ENCODE measurements around the gene INTS2.
A peak's percentile ranks its signal among the peaks of the same experiment; 100 is the strongest.

Gene INTS2, protein sequence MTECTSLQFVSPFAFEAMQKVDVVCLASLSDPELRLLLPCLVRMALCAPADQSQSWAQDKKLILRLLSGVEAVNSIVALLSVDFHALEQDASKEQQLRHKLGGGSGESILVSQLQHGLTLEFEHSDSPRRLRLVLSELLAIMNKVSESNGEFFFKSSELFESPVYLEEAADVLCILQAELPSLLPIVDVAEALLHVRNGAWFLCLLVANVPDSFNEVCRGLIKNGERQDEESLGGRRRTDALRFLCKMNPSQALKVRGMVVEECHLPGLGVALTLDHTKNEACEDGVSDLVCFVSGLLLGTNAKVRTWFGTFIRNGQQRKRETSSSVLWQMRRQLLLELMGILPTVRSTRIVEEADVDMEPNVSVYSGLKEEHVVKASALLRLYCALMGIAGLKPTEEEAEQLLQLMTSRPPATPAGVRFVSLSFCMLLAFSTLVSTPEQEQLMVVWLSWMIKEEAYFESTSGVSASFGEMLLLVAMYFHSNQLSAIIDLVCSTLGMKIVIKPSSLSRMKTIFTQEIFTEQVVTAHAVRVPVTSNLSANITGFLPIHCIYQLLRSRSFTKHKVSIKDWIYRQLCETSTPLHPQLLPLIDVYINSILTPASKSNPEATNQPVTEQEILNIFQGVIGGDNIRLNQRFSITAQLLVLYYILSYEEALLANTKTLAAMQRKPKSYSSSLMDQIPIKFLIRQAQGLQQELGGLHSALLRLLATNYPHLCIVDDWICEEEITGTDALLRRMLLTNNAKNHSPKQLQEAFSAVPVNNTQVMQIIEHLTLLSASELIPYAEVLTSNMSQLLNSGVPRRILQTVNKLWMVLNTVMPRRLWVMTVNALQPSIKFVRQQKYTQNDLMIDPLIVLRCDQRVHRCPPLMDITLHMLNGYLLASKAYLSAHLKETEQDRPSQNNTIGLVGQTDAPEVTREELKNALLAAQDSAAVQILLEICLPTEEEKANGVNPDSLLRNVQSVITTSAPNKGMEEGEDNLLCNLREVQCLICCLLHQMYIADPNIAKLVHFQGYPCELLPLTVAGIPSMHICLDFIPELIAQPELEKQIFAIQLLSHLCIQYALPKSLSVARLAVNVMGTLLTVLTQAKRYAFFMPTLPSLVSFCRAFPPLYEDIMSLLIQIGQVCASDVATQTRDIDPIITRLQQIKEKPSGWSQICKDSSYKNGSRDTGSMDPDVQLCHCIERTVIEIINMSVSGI

GRCh38 chr17:61927208-61928100 lies at the start of gene INTS2:
INTS2 (minus strand) TSS chr17:61927982; CDS start chr17:61926644, 1,338 bp downstream.
- Histone ChIP-seq H3K27me3 (replicated peaks; ENCODE audit: control insufficient read depth, insufficient read depth, low read length) (no peaks in the 10 kb centered on the region), H3K4me1 (ENCODE audit: control insufficient read depth, insufficient read depth, low read length) (peaks cover 16% of the 10 kb centered on the region), H3K9ac (ENCODE audit: low read length) (peak within 1 kb of the TSS; percentile 96), H3K9me3 (ENCODE audit: control insufficient read depth, low read length) (no peaks in the 10 kb centered on the region), H3K4me3 (ENCODE audit: low read length) (peak within 1 kb of the TSS; percentile 88), H3K36me3 (ENCODE audit: control insufficient read depth, insufficient read depth, low read length, severe bottlenecking) (peaks cover 15% of the 10 kb centered on the region)
- peak; percentile 98 for DNase-seq (ENCODE audit: low read depth)

DNA sequence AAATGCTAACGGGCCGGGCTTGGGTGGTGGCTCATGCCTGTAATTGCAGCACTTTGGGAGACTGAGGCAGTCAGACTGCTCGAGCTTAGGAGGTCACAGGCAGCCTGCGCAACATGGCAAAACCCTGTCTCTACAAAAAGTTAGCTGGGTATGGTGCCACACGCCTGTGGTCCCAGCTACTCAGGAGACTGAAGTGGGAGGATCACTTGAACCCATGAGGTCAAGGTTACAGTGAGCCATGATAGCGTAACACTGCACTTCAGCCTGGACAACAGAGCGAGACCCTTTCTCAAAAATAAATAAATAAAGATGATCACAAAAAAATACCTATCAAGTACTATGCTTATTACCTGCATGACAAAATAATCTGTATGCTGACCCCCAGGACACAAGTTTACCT lies 46.3 kb upstream of the INTS2 start:
- Histone ChIP-seq H3K27me3 (replicated peaks; ENCODE audit: control insufficient read depth, insufficient read depth, low read length) (no peaks in the 10 kb centered on the region), H3K4me1 (ENCODE audit: control insufficient read depth, insufficient read depth, low read length) (peaks cover 13% of the 10 kb centered on the region), H3K9me3 (ENCODE audit: control insufficient read depth, low read length) (no peaks in the 10 kb centered on the region), H3K9ac (ENCODE audit: low read length) (no peak overlapping the region), H3K36me3 (ENCODE audit: control insufficient read depth, insufficient read depth, low read length, severe bottlenecking) (peaks cover 55% of the 10 kb centered on the region), H3K4me3 (ENCODE audit: low read length) (no peak overlapping the region)
- DNase-seq (ENCODE audit: low read depth): no peak

DNA sequence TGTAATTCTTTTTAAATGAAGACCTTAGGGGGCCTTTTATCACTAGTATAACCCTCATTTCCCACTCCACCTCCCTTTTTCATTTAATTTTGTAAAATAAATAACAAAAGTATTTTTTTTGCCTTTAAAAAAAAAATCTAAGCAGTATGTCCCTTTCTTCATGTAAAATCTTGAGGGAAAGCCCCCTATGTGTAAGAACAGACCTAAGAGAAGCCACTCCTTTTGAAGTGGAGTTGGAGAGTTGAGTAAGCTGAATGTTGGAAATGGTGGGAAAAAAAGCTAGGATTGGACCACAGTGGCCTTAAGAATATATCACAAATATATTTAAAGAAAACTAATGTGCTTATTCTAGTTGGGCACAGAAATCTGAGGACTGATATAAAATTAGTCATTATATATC lies 44.5 kb upstream of the INTS2 start:
- Histone ChIP-seq H3K27me3 (replicated peaks; ENCODE audit: control insufficient read depth, insufficient read depth, low read length) (no peaks in the 10 kb centered on the region), H3K4me1 (ENCODE audit: control insufficient read depth, insufficient read depth, low read length) (peaks cover 13% of the 10 kb centered on the region), H3K9me3 (ENCODE audit: control insufficient read depth, low read length) (no peaks in the 10 kb centered on the region), H3K9ac (ENCODE audit: low read length) (no peak overlapping the region), H3K4me3 (ENCODE audit: low read length) (no peak overlapping the region), H3K36me3 (ENCODE audit: control insufficient read depth, insufficient read depth, low read length, severe bottlenecking) (peaks cover 59% of the 10 kb centered on the region)
- DNase-seq (ENCODE audit: low read depth): no peak

DNA sequence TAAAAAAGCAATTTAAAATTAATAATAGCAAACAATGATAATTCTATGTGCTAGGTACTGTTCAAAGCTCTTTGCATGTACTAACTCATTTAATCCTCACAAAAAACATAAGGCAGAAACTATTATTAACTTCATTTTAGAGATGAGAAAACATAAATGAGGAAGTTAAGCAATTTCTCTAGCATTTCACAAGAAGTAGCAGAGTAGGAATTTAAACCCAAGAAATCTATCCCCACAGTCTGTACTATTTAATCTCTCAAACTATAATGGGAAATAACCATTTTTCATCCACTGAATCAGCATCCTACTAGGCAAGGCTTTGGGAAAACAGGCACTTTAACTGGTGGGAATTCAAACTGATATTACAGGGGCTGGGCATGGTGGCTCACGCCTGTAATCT lies 42.2 kb upstream of the INTS2 start:
- peak; percentile 43 for DNase-seq (ENCODE audit: low read depth)
- no peaks in the 10 kb centered on the region for H3K9me3 ChIP-seq (ENCODE audit: control insufficient read depth, low read length)
- H3K9ac ChIP-seq (ENCODE audit: low read length): no peak overlapping the region
- H3K4me1 ChIP-seq (ENCODE audit: control insufficient read depth, insufficient read depth, low read length): peaks cover 13% of the 10 kb centered on the region
- no peaks in the 10 kb centered on the region for H3K27me3 ChIP-seq (replicated peaks; ENCODE audit: control insufficient read depth, insufficient read depth, low read length)
- peaks cover 70% of the 10 kb centered on the region for H3K36me3 ChIP-seq (ENCODE audit: control insufficient read depth, insufficient read depth, low read length, severe bottlenecking)
- H3K4me3 ChIP-seq (ENCODE audit: low read length): no peak overlapping the region

- peaks cover 13% of the 10 kb centered on the region for H3K4me1 ChIP-seq (ENCODE audit: control insufficient read depth, insufficient read depth, low read length)
- no peak for DNase-seq (ENCODE audit: low read depth)
- H3K36me3 ChIP-seq (ENCODE audit: control insufficient read depth, insufficient read depth, low read length, severe bottlenecking): peaks cover 80% of the 10 kb centered on the region
- no peak overlapping the region for H3K4me3 ChIP-seq (ENCODE audit: low read length)
- no peak overlapping the region for H3K9ac ChIP-seq (ENCODE audit: low read length)
- no peaks in the 10 kb centered on the region for H3K9me3 ChIP-seq (ENCODE audit: control insufficient read depth, low read length)
- no peaks in the 10 kb centered on the region for H3K27me3 ChIP-seq (replicated peaks; ENCODE audit: control insufficient read depth, insufficient read depth, low read length)
Measured at GRCh38 chr17:61968757-61969156, 41.0 kb upstream of the INTS2 start.

DNA sequence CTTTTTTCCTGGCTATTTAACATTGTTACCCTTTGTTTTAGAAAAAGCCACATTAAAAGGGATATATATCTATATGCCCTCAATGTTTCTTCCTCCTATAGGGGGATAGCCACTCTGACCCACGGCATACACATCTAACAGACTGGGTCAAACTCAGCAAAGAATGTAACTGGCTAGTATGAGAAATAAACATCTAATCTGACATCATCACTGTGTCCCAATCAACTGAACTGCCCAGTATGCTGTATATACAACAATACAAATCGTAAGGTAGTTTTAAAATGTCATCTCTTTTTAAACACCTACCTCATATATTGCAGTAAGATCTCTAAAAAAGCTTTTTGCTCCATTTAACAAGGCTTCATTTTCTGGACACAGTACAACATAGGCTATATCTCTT lies 39.9 kb upstream of the INTS2 start:
- no peak overlapping the region for H3K9ac ChIP-seq (ENCODE audit: low read length)
- H3K4me3 ChIP-seq (ENCODE audit: low read length): no peak overlapping the region
- H3K27me3 ChIP-seq (replicated peaks; ENCODE audit: control insufficient read depth, insufficient read depth, low read length): no peaks in the 10 kb centered on the region
- DNase-seq (ENCODE audit: low read depth): no peak
- H3K9me3 ChIP-seq (ENCODE audit: control insufficient read depth, low read length): no peaks in the 10 kb centered on the region
- peaks cover 13% of the 10 kb centered on the region for H3K4me1 ChIP-seq (ENCODE audit: control insufficient read depth, insufficient read depth, low read length)
- peaks cover 85% of the 10 kb centered on the region for H3K36me3 ChIP-seq (ENCODE audit: control insufficient read depth, insufficient read depth, low read length, severe bottlenecking)

DNA sequence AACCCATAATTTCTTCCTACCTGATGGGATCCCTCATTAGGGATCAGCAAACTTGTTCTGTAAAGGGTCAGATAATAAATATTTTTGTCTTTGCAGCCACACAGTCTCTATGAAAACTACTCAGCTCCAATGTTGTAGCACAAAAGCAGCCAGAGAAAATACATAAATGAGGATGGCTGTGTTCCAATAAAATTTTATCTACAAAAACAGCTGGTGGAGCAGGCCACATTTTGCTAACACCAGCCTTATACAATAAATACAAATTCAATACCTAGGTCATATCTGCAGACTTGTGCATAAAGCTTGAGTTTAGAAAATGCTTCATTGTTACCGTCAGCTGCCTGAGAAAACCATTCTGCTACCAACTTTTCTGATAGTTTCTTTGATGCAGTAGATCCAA lies 38.4 kb upstream of the INTS2 start:
- Histone ChIP-seq H3K27me3 (replicated peaks; ENCODE audit: control insufficient read depth, insufficient read depth, low read length) (no peaks in the 10 kb centered on the region), H3K9me3 (ENCODE audit: control insufficient read depth, low read length) (no peaks in the 10 kb centered on the region), H3K4me3 (ENCODE audit: low read length) (no peak overlapping the region), H3K9ac (ENCODE audit: low read length) (no peak overlapping the region), H3K4me1 (ENCODE audit: control insufficient read depth, insufficient read depth, low read length) (peaks cover 13% of the 10 kb centered on the region), H3K36me3 (ENCODE audit: control insufficient read depth, insufficient read depth, low read length, severe bottlenecking) (peaks cover 85% of the 10 kb centered on the region)
- no peak for DNase-seq (ENCODE audit: low read depth)

- no peaks in the 10 kb centered on the region for H3K27me3 ChIP-seq (replicated peaks; ENCODE audit: control insufficient read depth, insufficient read depth, low read length)
- H3K4me1 ChIP-seq (ENCODE audit: control insufficient read depth, insufficient read depth, low read length): no peaks in the 10 kb centered on the region
- no peaks in the 10 kb centered on the region for H3K9me3 ChIP-seq (ENCODE audit: control insufficient read depth, low read length)
- no peak overlapping the region for H3K4me3 ChIP-seq (ENCODE audit: low read length)
- H3K36me3 ChIP-seq (ENCODE audit: control insufficient read depth, insufficient read depth, low read length, severe bottlenecking): peaks cover 80% of the 10 kb centered on the region
- H3K9ac ChIP-seq (ENCODE audit: low read length): no peak overlapping the region
- DNase-seq (ENCODE audit: low read depth): no peak
Measured at GRCh38 chr17:61955619-61956018, 27.8 kb upstream of the INTS2 start.

- H3K9me3 ChIP-seq (ENCODE audit: control insufficient read depth, low read length): no peaks in the 10 kb centered on the region
- DNase-seq (ENCODE audit: low read depth): no peak
- H3K4me1 ChIP-seq (ENCODE audit: control insufficient read depth, insufficient read depth, low read length): no peaks in the 10 kb centered on the region
- H3K9ac ChIP-seq (ENCODE audit: low read length): no peak overlapping the region
- no peaks in the 10 kb centered on the region for H3K27me3 ChIP-seq (replicated peaks; ENCODE audit: control insufficient read depth, insufficient read depth, low read length)
- no peak overlapping the region for H3K4me3 ChIP-seq (ENCODE audit: low read length)
- H3K36me3 ChIP-seq (ENCODE audit: control insufficient read depth, insufficient read depth, low read length, severe bottlenecking): peaks cover 93% of the 10 kb centered on the region
Measured at GRCh38 chr17:61947367-61948078, 19.7 kb upstream of the INTS2 start.

DNA sequence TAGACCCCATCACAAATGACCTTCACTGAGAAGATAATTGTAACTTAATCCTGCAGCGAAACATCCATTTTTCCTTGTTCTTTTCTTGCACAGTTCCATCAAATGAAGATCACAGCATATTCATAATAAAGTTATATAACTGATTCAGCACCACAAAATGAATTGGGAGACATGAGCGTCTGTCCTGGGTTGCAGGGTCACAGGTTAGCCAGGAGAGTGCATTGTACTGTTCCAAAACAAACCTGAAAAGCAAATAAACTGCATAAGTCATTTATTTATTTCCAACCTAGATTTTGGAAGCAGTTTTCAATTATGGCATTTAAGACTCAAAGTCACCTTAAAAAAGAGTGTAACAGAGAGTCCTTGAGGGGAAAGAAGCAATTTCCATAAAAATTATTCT lies 18.6 kb upstream of the INTS2 start:
- no peaks in the 10 kb centered on the region for H3K9me3 ChIP-seq (ENCODE audit: control insufficient read depth, low read length)
- no peak overlapping the region for H3K9ac ChIP-seq (ENCODE audit: low read length)
- H3K4me3 ChIP-seq (ENCODE audit: low read length): no peak overlapping the region
- no peaks in the 10 kb centered on the region for H3K27me3 ChIP-seq (replicated peaks; ENCODE audit: control insufficient read depth, insufficient read depth, low read length)
- H3K36me3 ChIP-seq (ENCODE audit: control insufficient read depth, insufficient read depth, low read length, severe bottlenecking): peaks cover 82% of the 10 kb centered on the region
- DNase-seq (ENCODE audit: low read depth): no peak
- H3K4me1 ChIP-seq (ENCODE audit: control insufficient read depth, insufficient read depth, low read length): no peaks in the 10 kb centered on the region
